H1 (cell line): ENCODE measurements around the gene SYT17. TPM values are rescaled to one million over a fixed set of nuclear protein-coding genes. Genes with fewer than 3 reads are reported as not detected.

ENCODE experiments used
- CTCF ChIA-PET: fragments of 300-600 bp; sonication (Branson Sonifier 250); formaldehyde crosslinking; loops from one replicate; lab custom pipeline; 2021; ENCODE audit not compliant: partially characterized antibody; lab: Charles Lee
- POLR2A ChIA-PET: fragments of 300-600 bp; sonication (Branson Sonifier 250); formaldehyde crosslinking; loops from one replicate; lab custom pipeline; 2021; ENCODE audit warnings: inconsistent platforms; ENCODE audit not compliant: partially characterized antibody; lab: Charles Lee
- DNase-seq, 2 experiments: peaks; one replicate each; pipeline versions ENCODE4 v3.0.0 to v3.0.0-alpha.2; 2010 to 2022; ENCODE audit warnings: low spot score in 2 of 2, low read depth in 1 of 2, mixed read lengths in 1 of 2
- FAIRE-seq: peaks from 2 replicates; lab custom pipeline; 2011; peaks lifted over from hg19 to GRCh38; lab: Jason Lieb, UNC
- H2AFZ ChIP-seq: 2 replicates; pipeline ENCODE4 v1.8.1; 2012; ENCODE audit warnings: low read length, inconsistent platforms
- H2AK5ac ChIP-seq: 2 replicates; pipeline ENCODE4 v1.6.1; 2013; ENCODE audit warnings: low read depth, low read length
- H2BK120ac ChIP-seq: replicated peaks from 2 replicates; pipeline ENCODE3; 2013; ENCODE audit warnings: low read depth, low read length, inconsistent platforms
- H2BK12ac ChIP-seq: 2 replicates; pipeline ENCODE4 v1.6.1; 2013; ENCODE audit warnings: low read depth, low read length
- H2BK15ac ChIP-seq: 2 replicates; pipeline ENCODE4 v1.6.1; 2013; ENCODE audit warnings: low read length
- H2BK20ac ChIP-seq: 2 replicates; pipeline ENCODE4 v1.6.1; 2013; ENCODE audit warnings: low read length
- H2BK5ac ChIP-seq: 2 replicates; pipeline ENCODE4 v1.6.1; 2013; ENCODE audit warnings: low read depth, low read length
- H3K14ac ChIP-seq: 2 replicates; pipeline ENCODE4 v1.6.1; 2013; ENCODE audit warnings: inconsistent platforms; ENCODE audit not compliant: insufficient read length
- H3K18ac ChIP-seq: 2 replicates; pipeline ENCODE4 v1.6.1; 2013; ENCODE audit warnings: low read length; ENCODE audit errors: extremely low read depth
- H3K23ac ChIP-seq: 2 replicates; pipeline ENCODE4 v1.6.1; 2013; ENCODE audit warnings: inconsistent platforms; ENCODE audit not compliant: insufficient read length
- H3K23me2 ChIP-seq: 2 replicates; pipeline ENCODE4 v1.6.1; 2013; ENCODE audit warnings: low read depth, low read length
- H3K27ac ChIP-seq: 2 replicates; pipeline ENCODE4 v1.6.1; 2011; ENCODE audit warnings: low read depth, low read length, inconsistent platforms
- H3K27me3 ChIP-seq, 4 experiments: replicated peaks in 1 of 4; 1 replicate in 1 of 4; 2 replicates in 3 of 4; pipeline versions ENCODE4 v1.6.1 to v1.8.1; 2011 to 2013; ENCODE audit warnings: low read length in 3 of 4, mild to moderate bottlenecking in 3 of 4, inconsistent platforms in 2 of 4, mixed read lengths in 2 of 4, moderate library complexity in 1 of 4; ENCODE audit not compliant: control insufficient read depth in 3 of 4, insufficient read depth in 3 of 4; ENCODE audit errors: extremely low read depth in 1 of 4
- H3K36me3 ChIP-seq, 4 experiments: 2 replicates each; pipeline versions ENCODE4 v1.6.1 to v1.8.1; 2011 to 2013; ENCODE audit warnings: mild to moderate bottlenecking in 4 of 4, low read length in 3 of 4, moderate library complexity in 2 of 4, control low read depth in 1 of 4, inconsistent platforms in 1 of 4; ENCODE audit not compliant: insufficient read depth in 4 of 4, control insufficient read depth in 2 of 4
- H3K4ac ChIP-seq: replicated peaks from 2 replicates; pipeline ENCODE3; 2013; ENCODE audit warnings: low read length, low read depth, mixed read lengths, inconsistent platforms; ENCODE audit not compliant: insufficient read length
- H3K4me1 ChIP-seq, 4 experiments: replicated peaks in 1 of 4; 1 replicate in 1 of 4; 2 replicates in 3 of 4; pipeline versions ENCODE4 v1.6.1 to v1.8.1; 2011 to 2013; ENCODE audit warnings: low read length in 3 of 4, inconsistent platforms in 2 of 4, mixed read lengths in 1 of 4; ENCODE audit not compliant: insufficient read depth in 4 of 4, control insufficient read depth in 3 of 4
- H3K4me2 ChIP-seq, 2 experiments: 2 replicates each; pipeline versions ENCODE4 v1.6.1 to v1.8.1; 2011 to 2013; ENCODE audit warnings: low read depth in 2 of 2, low read length in 2 of 2, control low read depth in 1 of 2, inconsistent platforms in 1 of 2, mild to moderate bottlenecking in 1 of 2; ENCODE audit not compliant: insufficient read depth in 1 of 2
- H3K4me3 ChIP-seq, 4 experiments: fragments of 200-600, 300-600 bp in 1 of 4; sonication (generic), shearing (Covaris generic), sonication (Bioruptor Twin) in 1 of 4; 2 replicates each; pipeline versions ENCODE4 v1.5.1 to v1.8.1; 2011 to 2016; ENCODE audit warnings: low read length in 4 of 4, low read depth in 3 of 4, control low read depth in 2 of 4, inconsistent platforms in 2 of 4, mild to moderate bottlenecking in 2 of 4, mixed read lengths in 1 of 4, moderate library complexity in 1 of 4; ENCODE audit not compliant: insufficient read depth in 2 of 4; ENCODE audit errors: extremely low read depth in 1 of 4
- H3K56ac ChIP-seq: replicated peaks from 2 replicates; pipeline ENCODE3; 2013; ENCODE audit warnings: low read depth, mild to moderate bottlenecking, mixed read lengths, low read length, inconsistent platforms; ENCODE audit not compliant: insufficient read length
- H3K79me1 ChIP-seq: 2 replicates; pipeline ENCODE4 v1.6.1; 2013; ENCODE audit warnings: low read depth, low read length, control low read depth
- H3K79me2 ChIP-seq, 2 experiments: 2 replicates each; pipeline versions ENCODE4 v1.6.1 to v1.8.1; 2012 to 2013; ENCODE audit warnings: low read length in 2 of 2, mild to moderate bottlenecking in 2 of 2, inconsistent platforms in 1 of 2; ENCODE audit not compliant: insufficient read depth in 2 of 2, control insufficient read depth in 1 of 2
- H3K9ac ChIP-seq, 4 experiments: replicated peaks in 1 of 4; 1 replicate in 1 of 4; 2 replicates in 3 of 4; pipeline versions ENCODE4 v1.6.1 to v1.8.1; 2011 to 2013; ENCODE audit warnings: low read depth in 3 of 4, low read length in 3 of 4, control low read depth in 2 of 4, mild to moderate bottlenecking in 2 of 4, moderate library complexity in 2 of 4, inconsistent platforms in 1 of 4; ENCODE audit errors: extremely low read depth in 1 of 4
- H3K9me3 ChIP-seq, 2 experiments: 2 replicates each; pipeline versions ENCODE4 v1.6.1 to v1.8.1; 2012 to 2013; ENCODE audit warnings: mild to moderate bottlenecking in 2 of 2, moderate library complexity in 2 of 2, control low read depth in 1 of 2, inconsistent platforms in 1 of 2, low read depth in 1 of 2, low read length in 1 of 2, mixed read lengths in 1 of 2; ENCODE audit not compliant: insufficient read depth in 2 of 2
- H4K20me1 ChIP-seq, 2 experiments: replicated peaks in 1 of 2; 2 replicates each; pipeline versions ENCODE3 to v1.8.1; 2011 to 2013; ENCODE audit warnings: inconsistent platforms in 2 of 2, low read length in 2 of 2, mild to moderate bottlenecking in 1 of 2; ENCODE audit not compliant: insufficient read depth in 2 of 2, control insufficient read depth in 1 of 2
- H4K5ac ChIP-seq: 2 replicates; pipeline ENCODE4 v1.6.1; 2013; ENCODE audit warnings: low read length, low read depth, mixed read lengths, inconsistent platforms; ENCODE audit not compliant: insufficient read length
- H4K8ac ChIP-seq: 2 replicates; pipeline ENCODE4 v1.8.0; 2013; ENCODE audit warnings: mild to moderate bottlenecking, moderate library complexity, low read length, inconsistent platforms; ENCODE audit not compliant: insufficient read depth; ENCODE audit errors: extremely low read depth
- H4K91ac ChIP-seq: replicated peaks from 2 replicates; pipeline ENCODE3; 2013; ENCODE audit warnings: low read length, mixed read lengths, inconsistent platforms; ENCODE audit not compliant: insufficient read length
- CBX5 ChIP-seq: fragments of 300-800, 300-1000 bp; sonication (generic); IDR thresholded peaks from 2 replicates; pipeline ENCODE4 v1.7.1; 2016; ENCODE audit warnings: antibody characterized with exemption, low read length, low read depth
- CHD1 ChIP-seq: IDR thresholded peaks from 2 replicates; pipeline ENCODE4 v1.6.1; 2012; ENCODE audit warnings: low read depth, low read length, improper control_type of control experiment
- CTBP2 ChIP-seq: IDR thresholded peaks from 2 replicates; pipeline ENCODE4 v1.7.0; 2011; ENCODE audit warnings: borderline replicate concordance, mild to moderate bottlenecking, moderate library complexity, mixed read lengths, low read length; ENCODE audit not compliant: insufficient read depth, insufficient read length
- JUN ChIP-seq: IDR thresholded peaks from 2 replicates; pipeline ENCODE4 v1.6.1; 2011; ENCODE audit warnings: low read depth, mild to moderate bottlenecking, improper control_type of control experiment, low read length
- RNF2 ChIP-seq: fragments of 200-900, 300-1000 bp; sonication (generic); IDR thresholded peaks from 2 replicates; pipeline ENCODE4 v1.7.1; 2016; ENCODE audit warnings: borderline replicate concordance, low read depth, mild to moderate bottlenecking, antibody characterized with exemption, low read length; ENCODE audit not compliant: poor library complexity, severe bottlenecking; ENCODE audit errors: missing control alignments
- WGBS, 2 experiments: shearing (Covaris generic) in 1 of 2; methylation state at CpG; one replicate each; pipeline versions ENCODE4 v1.1.6 to v1.1.7; 2013 to 2015; ENCODE audit warnings: low lambda C conversion rate in 2 of 2, mixed read lengths in 2 of 2, inconsistent platforms in 1 of 2, low coverage in 1 of 2, missing lambda C conversion rate in 1 of 2; ENCODE audit not compliant: insufficient replicate concordance in 2 of 2, insufficient coverage in 1 of 2, insufficient read length in 1 of 2; ENCODE audit errors: extremely low coverage in 1 of 2, missing lambda C conversion rate in 1 of 2; 5-methylcytosine and 5-hydroxymethylcytosine counted together
- polyA plus RNA-seq, 7 experiments: library from polyadenylated mRNA; depleted of rRNA in 3 of 7; stranded (reverse) in 5 of 7; unstranded in 2 of 7; fragments of >200 nt in 5 of 7; fragments of 200-250 nt in 2 of 7; gene quantifications; 1 replicate in 5 of 7; 2 replicates in 1 of 7; 4 replicates in 1 of 7; pipeline versions ENCODE4 v1.2.1 to v1.2.3, GENCODE V29; 2011 to 2013; ENCODE audit warnings: missing spikeins in 2 of 7, mixed read lengths in 2 of 7
- total RNA-seq: library from RNA; stranded (reverse); fragmentation: NEBNext Ultra II Directional; extraction: Animal tissue kit (Norgen Biotek cat#: 25700); gene quantifications from 2 replicates; pipeline ENCODE4 v1.2.1, GENCODE V29; 2021

Gene SYT17
- total and polyA plus RNA-seq, 2 of the 8 experiments (the other 6 are each of a cell fraction or from before 2014, with no cell fraction given) = 5.8 to 18.1 TPM

DNA sequence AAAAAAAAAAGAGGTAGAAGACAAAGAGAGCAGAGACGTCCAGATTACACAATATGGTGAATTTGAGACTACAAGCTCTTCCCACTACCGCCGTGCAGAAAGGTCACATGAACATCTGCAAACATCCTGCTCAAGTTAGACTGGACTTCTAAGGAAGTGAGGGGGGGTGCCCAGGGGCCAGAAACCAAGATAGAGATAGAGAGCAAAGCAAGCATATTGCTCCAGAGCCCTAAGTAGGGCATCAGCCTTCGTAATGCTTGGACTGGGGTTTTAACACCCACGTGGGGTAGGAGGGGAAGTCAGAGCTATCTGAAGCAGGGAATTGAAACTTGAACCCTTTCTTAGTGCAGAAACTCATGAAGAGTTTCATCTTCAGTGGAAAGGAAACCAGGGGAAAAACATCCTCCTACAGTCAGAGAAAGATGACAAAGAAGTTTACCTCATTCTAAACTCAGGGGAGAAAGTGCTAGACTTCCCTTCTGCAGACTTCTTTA lies 126.2 kb downstream of the SYT17 start:
- H4K5ac ChIP-seq = no peak overlapping the region
- no peaks in the 10 kb centered on the region for H4K20me1 ChIP-seq
- H2BK20ac ChIP-seq = no peak overlapping the region
- H3K14ac ChIP-seq = no peak overlapping the region
- no peaks in the 10 kb centered on the region for H3K27me3 ChIP-seq
- no peak overlapping the region for H3K4me2 ChIP-seq
- H3K9ac ChIP-seq = no peak overlapping the region
- H3K23me2 ChIP-seq = no peaks in the 10 kb centered on the region
- no peaks in the 10 kb centered on the region for H3K79me1 ChIP-seq
- H2BK5ac ChIP-seq = no peak overlapping the region
- peaks cover 8 to 22% (median 14%) of the 10 kb centered on the region in 4 experiments for H3K4me1 ChIP-seq
- H3K27ac ChIP-seq = no peak overlapping the region
- CTCF ChIA-PET = no interaction called here
- DNase-seq (no peak), FAIRE-seq (no peak)
- no peak overlapping the region for H3K18ac ChIP-seq
- no peaks in the 10 kb centered on the region for H3K9me3 ChIP-seq
- H4K8ac ChIP-seq = no peak overlapping the region
- H3K4me3 ChIP-seq = no peak overlapping the region
- POLR2A ChIA-PET = no interaction called here
- TF ChIP-seq RNF2 = no peak
- TF ChIP-seq JUN = no peak
- no peak for TF ChIP-seq CTBP2
- TF ChIP-seq CHD1 = no peak
- TF ChIP-seq CBX5 = no peak
- H3K23ac ChIP-seq = no peak overlapping the region
- H3K56ac ChIP-seq = no peak overlapping the region
- H3K36me3 ChIP-seq = no peaks in the 10 kb centered on the region
- 86% methylated on average over 5 of the region's 5 CpGs; no CpG with 5 or more reads in 1 of the 2 experiments for WGBS, 2 experiments
- H2BK120ac ChIP-seq = no peak overlapping the region
- H2BK15ac ChIP-seq = no peak overlapping the region
- no peak overlapping the region for H2AK5ac ChIP-seq
- H3K4ac ChIP-seq = no peak overlapping the region
- H2AFZ ChIP-seq = peak overlapping the region; percentile 69; the same call in 1 of the 2 replicates
- no peaks in the 10 kb centered on the region for H3K79me2 ChIP-seq
- no peak overlapping the region for H4K91ac ChIP-seq
- no peak overlapping the region for H2BK12ac ChIP-seq
